ENCODE data around the gene CCDC38. TPM values are rescaled to one million over a fixed set of nuclear protein-coding genes. Genes with fewer than 3 reads are reported as not detected.

CCDC38 gene
- total RNA-seq, 4 donors from 2014 or later, result not detected

DNA sequence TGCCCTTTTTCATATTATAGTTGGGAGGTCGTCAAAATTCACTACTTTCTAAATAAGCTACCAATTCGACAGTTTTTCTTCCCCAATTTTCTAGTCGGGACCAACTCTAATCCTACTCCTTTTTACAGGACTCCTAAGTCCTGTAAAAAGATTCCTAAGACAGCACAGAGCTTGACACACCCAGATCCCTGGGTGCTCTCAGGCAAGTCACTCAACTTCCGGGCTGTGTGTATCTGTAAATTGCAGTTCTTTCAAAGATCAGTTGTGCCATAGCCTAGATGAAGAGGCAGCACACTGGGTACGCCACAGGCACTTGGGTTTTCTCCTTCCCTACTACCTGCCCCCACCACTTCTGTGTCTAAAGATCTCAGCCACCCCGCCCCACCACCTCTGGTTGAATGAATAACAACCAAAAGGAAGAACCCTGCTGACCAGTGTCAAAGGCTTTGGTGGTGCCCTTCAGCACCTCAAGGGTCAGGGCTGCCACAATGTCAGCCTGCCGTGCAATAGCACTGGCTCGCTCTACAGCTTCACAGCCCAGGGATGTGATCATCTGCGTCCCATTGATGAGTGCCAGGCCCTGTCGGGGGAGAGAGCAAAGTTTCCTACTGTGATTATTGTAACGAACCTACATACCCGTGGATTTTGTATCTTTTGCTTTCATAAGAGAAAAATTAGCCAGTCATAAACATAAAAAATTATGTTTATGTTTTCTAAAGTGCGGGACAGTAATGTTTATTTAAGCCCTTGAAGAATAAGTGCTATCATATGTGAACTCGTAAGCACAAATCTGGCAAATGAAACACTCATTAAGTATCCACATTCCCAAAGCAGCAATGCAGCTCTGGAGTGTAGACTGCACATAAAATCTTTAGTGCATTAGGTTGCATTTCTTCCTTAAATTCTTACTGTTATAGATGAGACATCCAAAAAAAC lies 44.5 kb upstream of the CCDC38 start:
- Histone ChIP-seq H3K36me3 (no peaks in the 10 kb centered on the region), H3K27ac (no peak overlapping the region), H3K4me3 (no peak overlapping the region), H3K27me3 (no peaks in the 10 kb centered on the region), H3K9me3 (no peaks in the 10 kb centered on the region), H3K4me1 (no peaks in the 10 kb centered on the region)
- no peak for TF ChIP-seq POLR2A (IDR thresholded peaks at IDR 0.05)
- TF ChIP-seq, protein P1, sequence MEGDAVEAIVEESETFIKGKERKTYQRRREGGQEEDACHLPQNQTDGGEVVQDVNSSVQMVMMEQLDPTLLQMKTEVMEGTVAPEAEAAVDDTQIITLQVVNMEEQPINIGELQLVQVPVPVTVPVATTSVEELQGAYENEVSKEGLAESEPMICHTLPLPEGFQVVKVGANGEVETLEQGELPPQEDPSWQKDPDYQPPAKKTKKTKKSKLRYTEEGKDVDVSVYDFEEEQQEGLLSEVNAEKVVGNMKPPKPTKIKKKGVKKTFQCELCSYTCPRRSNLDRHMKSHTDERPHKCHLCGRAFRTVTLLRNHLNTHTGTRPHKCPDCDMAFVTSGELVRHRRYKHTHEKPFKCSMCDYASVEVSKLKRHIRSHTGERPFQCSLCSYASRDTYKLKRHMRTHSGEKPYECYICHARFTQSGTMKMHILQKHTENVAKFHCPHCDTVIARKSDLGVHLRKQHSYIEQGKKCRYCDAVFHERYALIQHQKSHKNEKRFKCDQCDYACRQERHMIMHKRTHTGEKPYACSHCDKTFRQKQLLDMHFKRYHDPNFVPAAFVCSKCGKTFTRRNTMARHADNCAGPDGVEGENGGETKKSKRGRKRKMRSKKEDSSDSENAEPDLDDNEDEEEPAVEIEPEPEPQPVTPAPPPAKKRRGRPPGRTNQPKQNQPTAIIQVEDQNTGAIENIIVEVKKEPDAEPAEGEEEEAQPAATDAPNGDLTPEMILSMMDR (IDR thresholded peaks at IDR 0.05), result no peak
- no peak for TF ChIP-seq EP300 (IDR thresholded peaks at IDR 0.05)
- no peak for TF ChIP-seq POLR2AphosphoS5 (IDR thresholded peaks at IDR 0.05)
- WGBS, 2 donors (ENCODE audit: low coverage in 1 of 2), result 55 to 60% methylated on average over 11 to 12 of the region's 14 CpGs
- no peak for ATAC-seq

DNA sequence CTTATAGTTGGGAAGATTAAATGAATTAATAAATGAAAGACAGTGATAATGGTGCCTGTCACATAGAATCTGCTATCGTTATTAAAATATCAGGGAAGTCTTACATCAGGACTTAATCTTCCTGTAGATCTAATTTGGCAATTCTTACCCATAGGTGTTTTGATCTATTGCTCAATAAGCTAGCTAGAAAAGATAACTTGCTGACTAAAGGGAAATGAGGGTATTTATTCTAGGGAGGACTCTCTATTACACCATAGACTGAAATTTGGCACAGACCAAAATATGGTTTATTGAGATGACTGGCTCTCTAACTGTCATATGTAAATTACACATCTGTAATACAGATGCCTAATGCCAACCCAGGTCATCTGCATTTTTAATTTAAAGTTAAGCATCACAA lies 42.3 kb upstream of the CCDC38 start:
- TF ChIP-seq EP300 (IDR thresholded peaks at IDR 0.05) (no peak), POLR2A (IDR thresholded peaks at IDR 0.05) (no peak), POLR2AphosphoS5 (IDR thresholded peaks at IDR 0.05) (no peak)
- TF ChIP-seq, protein P1 (IDR thresholded peaks at IDR 0.05), result no peak
- Histone ChIP-seq H3K27me3 (no peaks in the 10 kb centered on the region), H3K4me1 (no peaks in the 10 kb centered on the region), H3K9me3 (no peaks in the 10 kb centered on the region), H3K4me3 (no peak overlapping the region), H3K36me3 (no peaks in the 10 kb centered on the region), H3K27ac (no peak overlapping the region)
- no peak for ATAC-seq
- 82 to 100% methylated on average over 1 of the region's 1 CpG for WGBS, 2 donors (ENCODE audit: low coverage in 1 of 2)

GRCh38 chr12:95982602-95983001 lies 40.2 kb upstream of the CCDC38 start:
- Histone ChIP-seq H3K4me1 (no peaks in the 10 kb centered on the region), H3K4me3 (no peak overlapping the region), H3K36me3 (no peaks in the 10 kb centered on the region), H3K27ac (no peak overlapping the region), H3K27me3 (no peaks in the 10 kb centered on the region), H3K9me3 (no peaks in the 10 kb centered on the region)
- ATAC-seq, result no peak
- TF ChIP-seq, protein P1 (IDR thresholded peaks at IDR 0.05), result no peak
- TF ChIP-seq POLR2A (IDR thresholded peaks at IDR 0.05), result no peak
- no peak for TF ChIP-seq EP300 (IDR thresholded peaks at IDR 0.05)
- no peak for TF ChIP-seq POLR2AphosphoS5 (IDR thresholded peaks at IDR 0.05)
- WGBS, 2 donors (ENCODE audit: low coverage in 1 of 2), result 70% methylated on average over 1 of the region's 1 CpG; no CpG with 5 or more reads in 1 of the 2 donors

GRCh38 chr12:95980437-95980836 lies 38.0 kb upstream of the CCDC38 start:
- no peak overlapping the region for H3K4me3 ChIP-seq
- H3K27me3 ChIP-seq, result no peaks in the 10 kb centered on the region
- H3K27ac ChIP-seq, result no peak overlapping the region
- ATAC-seq, result no peak
- H3K9me3 ChIP-seq, result no peaks in the 10 kb centered on the region
- no peaks in the 10 kb centered on the region for H3K4me1 ChIP-seq
- no peaks in the 10 kb centered on the region for H3K36me3 ChIP-seq
- TF ChIP-seq, protein P1 (IDR thresholded peaks at IDR 0.05), result no peak
- TF ChIP-seq POLR2A (IDR thresholded peaks at IDR 0.05), result no peak
- TF ChIP-seq EP300 (IDR thresholded peaks at IDR 0.05), result no peak
- TF ChIP-seq POLR2AphosphoS5 (IDR thresholded peaks at IDR 0.05), result no peak
- 86 to 88% methylated on average over 2 to 5 of the region's 5 CpGs for WGBS, 2 donors (ENCODE audit: low coverage in 1 of 2)

DNA sequence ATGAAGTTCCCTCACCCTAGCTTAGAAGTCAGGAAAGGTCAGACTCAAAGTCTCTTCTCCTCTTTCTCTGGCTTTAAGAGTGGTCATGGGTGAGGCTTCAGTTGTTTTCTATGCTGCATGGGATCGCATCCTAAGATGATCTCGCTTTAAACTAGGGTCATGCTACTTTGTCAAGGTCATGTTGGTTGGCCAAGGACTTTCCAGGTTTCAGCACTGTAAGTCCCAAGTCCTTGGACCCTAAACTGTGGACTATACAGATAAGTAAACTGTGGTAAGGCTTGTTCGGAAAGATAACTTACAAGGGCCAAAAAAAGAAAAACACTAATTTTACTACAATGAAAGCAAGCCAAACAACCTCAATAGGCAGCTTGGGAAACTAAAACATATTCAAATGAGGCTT lies 36.4 kb upstream of the CCDC38 start:
- Histone ChIP-seq H3K27me3 (no peaks in the 10 kb centered on the region), H3K9me3 (no peaks in the 10 kb centered on the region), H3K4me1 (no peaks in the 10 kb centered on the region), H3K4me3 (no peak overlapping the region), H3K36me3 (no peaks in the 10 kb centered on the region), H3K27ac (no peak overlapping the region)
- ATAC-seq, result no peak
- WGBS, 2 donors (ENCODE audit: low coverage in 1 of 2), result 78 to 92% methylated on average over 2 to 3 of the region's 3 CpGs
- TF ChIP-seq POLR2A (IDR thresholded peaks at IDR 0.05), result no peak
- TF ChIP-seq, protein P1 (IDR thresholded peaks at IDR 0.05), result no peak
- TF ChIP-seq EP300 (IDR thresholded peaks at IDR 0.05), result no peak
- no peak for TF ChIP-seq POLR2AphosphoS5 (IDR thresholded peaks at IDR 0.05)
